Keratinocyte (primary cell): ENCODE measurements around the gene SMIM17. TPM values are rescaled to one million over a fixed set of nuclear protein-coding genes. Genes with fewer than 3 reads are reported as not detected.

Experiments
- DNase-seq: peaks from one replicate; pipeline ENCODE4 v3.0.0-alpha.2; 2011; ENCODE audit warnings: low read depth, missing footprints, low spot score
- FAIRE-seq: peaks from 2 replicates; lab custom pipeline; 2011; peaks lifted over from hg19 to GRCh38; lab: Jason Lieb, UNC
- H2AFZ ChIP-seq: 2 replicates; pipeline ENCODE4 v1.6.0; 2012; ENCODE audit warnings: low read length, control low read depth, inconsistent platforms; ENCODE audit not compliant: control insufficient read depth
- H3K27ac ChIP-seq: 2 replicates; pipeline ENCODE4 v1.5.1; 2011; ENCODE audit warnings: low read length; ENCODE audit not compliant: control insufficient read depth, insufficient read depth
- H3K27me3 ChIP-seq: 3 replicates; pipeline ENCODE4 v1.6.0; 2011; ENCODE audit warnings: low read length; ENCODE audit not compliant: control insufficient read depth, insufficient read depth; ENCODE audit errors: extremely low read depth
- H3K36me3 ChIP-seq, 2 experiments: 2 replicates in 1 of 2; 3 replicates in 1 of 2; pipeline ENCODE4 v1.5.1; 2011; ENCODE audit warnings: low read length in 2 of 2, mild to moderate bottlenecking in 1 of 2; ENCODE audit not compliant: control insufficient read depth in 2 of 2, insufficient read depth in 2 of 2; ENCODE audit errors: extremely low read depth in 1 of 2
- H3K4me1 ChIP-seq: 3 replicates; pipeline ENCODE4 v1.5.1; 2011; ENCODE audit warnings: low read length; ENCODE audit not compliant: control insufficient read depth, insufficient read depth; ENCODE audit errors: extremely low read depth
- H3K4me2 ChIP-seq: 3 replicates; pipeline ENCODE4 v1.6.0; 2011; ENCODE audit warnings: low read depth, low read length; ENCODE audit not compliant: control insufficient read depth, insufficient read depth; ENCODE audit errors: extremely low read depth
- H3K4me3 ChIP-seq, 3 experiments: fragments of 200-600 bp in 1 of 3; sonication (generic) in 1 of 3; 2 replicates in 2 of 3; 3 replicates in 1 of 3; pipeline ENCODE4 v1.5.1; 2011 to 2016; ENCODE audit warnings: low read length in 3 of 3, mild to moderate bottlenecking in 3 of 3, control low read depth in 2 of 3, inconsistent platforms in 1 of 3, low read depth in 1 of 3, mixed read lengths in 1 of 3, mixed run types in 1 of 3, moderate library complexity in 1 of 3; ENCODE audit not compliant: control insufficient read depth in 2 of 3, insufficient read depth in 2 of 3; ENCODE audit errors: extremely low read depth in 1 of 3
- H3K79me2 ChIP-seq: 2 replicates; pipeline ENCODE4 v1.6.0; 2012; ENCODE audit warnings: low read length; ENCODE audit not compliant: control insufficient read depth, insufficient read depth
- H3K9ac ChIP-seq: 3 replicates; pipeline ENCODE4 v1.6.0; 2011; ENCODE audit warnings: low read length; ENCODE audit not compliant: control insufficient read depth, insufficient read depth; ENCODE audit errors: extremely low read depth
- H3K9me1 ChIP-seq: 3 replicates; pipeline ENCODE4 v1.6.0; 2011; ENCODE audit warnings: low read length; ENCODE audit not compliant: control insufficient read depth, insufficient read depth; ENCODE audit errors: extremely low read depth
- H3K9me3 ChIP-seq: 2 replicates; pipeline ENCODE4 v1.5.1; 2012; ENCODE audit warnings: low read depth, low read length; ENCODE audit not compliant: control insufficient read depth
- H4K20me1 ChIP-seq: 3 replicates; pipeline ENCODE4 v1.6.0; 2011; ENCODE audit warnings: low read length; ENCODE audit not compliant: control insufficient read depth, insufficient read depth; ENCODE audit errors: extremely low read depth
- EZH2 ChIP-seq: IDR thresholded peaks from one replicate; pipeline ENCODE4 v1.6.1; 2012; ENCODE audit warnings: inconsistent platforms, mild to moderate bottlenecking, low read length, moderate library complexity
- dilution Hi-C: fragments of 300-500 bp; cut with MboI; formaldehyde crosslinking; loops from one replicate; pipeline ENCODE4 v1.7.0; 2020; ENCODE audit warnings: low sequenced_read_pairs; ENCODE audit not compliant: extremely low pct_ligation_motif_present
- polyA plus RNA-seq, 5 experiments: library from polyadenylated mRNA; depleted of rRNA in 3 of 5; stranded (reverse) in 3 of 5; stranded (forward) in 1 of 5; unstranded in 1 of 5; fragments of >200 nt; gene quantifications; 1 replicate in 1 of 5; 2 replicates in 3 of 5; 3 replicates in 1 of 5; pipeline versions ENCODE4 v1.2.1 to v1.2.3, GENCODE V29; 2011 to 2012; ENCODE audit warnings: missing spikeins in 2 of 5, low read depth in 1 of 5, low replicate concordance in 1 of 5
- TF ChIP-seq, protein P1 (sequence below), 3 experiments: IDR thresholded peaks in 1 of 3; conservative IDR thresholded peaks in 1 of 3; optimal IDR thresholded peaks in 1 of 3; 2 replicates in 2 of 3; 3 replicates in 1 of 3; pipeline versions ENCODE3 to v1.5.1; 2011; ENCODE audit warnings: low read length in 3 of 3, mild to moderate bottlenecking in 3 of 3, moderate library complexity in 2 of 3, control low read depth in 1 of 3, inconsistent platforms in 1 of 3; ENCODE audit not compliant: insufficient read depth in 2 of 3; ENCODE audit errors: extremely low read depth in 1 of 3

Gene SMIM17
- polyA plus RNA-seq, 1 donor (not counting 4 experiments of a cell fraction or from before 2014, with no cell fraction given), result 0.13 TPM

DNA sequence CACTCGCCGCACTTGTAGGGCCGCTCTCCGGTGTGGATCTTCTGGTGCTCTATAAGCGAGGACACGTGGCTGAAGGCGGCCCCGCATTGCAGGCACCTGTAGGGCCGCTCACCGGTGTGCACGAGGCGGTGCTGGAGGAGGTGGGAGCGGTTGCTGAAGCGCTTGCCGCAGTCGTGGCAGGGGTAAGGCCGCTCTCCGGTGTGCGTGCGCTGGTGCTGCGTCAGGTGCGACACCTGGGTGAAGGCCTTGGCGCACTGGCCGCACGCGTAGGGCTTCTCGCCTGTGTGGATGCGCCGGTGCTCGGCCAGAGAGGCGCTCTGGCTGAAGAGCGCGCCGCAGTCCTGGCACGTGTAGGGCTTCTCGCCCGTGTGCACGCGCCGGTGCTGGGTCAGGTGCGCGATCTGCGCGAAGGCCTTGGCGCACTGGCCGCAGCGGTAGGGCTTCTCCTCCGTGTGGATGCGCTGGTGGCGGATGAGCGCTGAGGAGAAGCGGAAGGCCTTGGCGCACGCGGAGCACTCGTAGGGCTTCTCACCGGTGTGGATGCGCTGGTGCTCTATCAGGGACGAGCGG, 21.1 kb downstream of the SMIM17 start:
- no peaks in the 10 kb centered on the region for H3K79me2 ChIP-seq
- H3K4me1 ChIP-seq, result no peaks in the 10 kb centered on the region
- FAIRE-seq (no peak), DNase-seq (no peak)
- no peak overlapping the region for H3K4me2 ChIP-seq
- dilution Hi-C loops, result no loop called here
- H2AFZ ChIP-seq, result no peak overlapping the region
- no peak overlapping the region for H3K4me3 ChIP-seq
- H3K9ac ChIP-seq, result no peak overlapping the region
- peaks cover 18% of the 10 kb centered on the region for H3K9me3 ChIP-seq
- no peak for TF ChIP-seq EZH2
- TF ChIP-seq, protein P1, sequence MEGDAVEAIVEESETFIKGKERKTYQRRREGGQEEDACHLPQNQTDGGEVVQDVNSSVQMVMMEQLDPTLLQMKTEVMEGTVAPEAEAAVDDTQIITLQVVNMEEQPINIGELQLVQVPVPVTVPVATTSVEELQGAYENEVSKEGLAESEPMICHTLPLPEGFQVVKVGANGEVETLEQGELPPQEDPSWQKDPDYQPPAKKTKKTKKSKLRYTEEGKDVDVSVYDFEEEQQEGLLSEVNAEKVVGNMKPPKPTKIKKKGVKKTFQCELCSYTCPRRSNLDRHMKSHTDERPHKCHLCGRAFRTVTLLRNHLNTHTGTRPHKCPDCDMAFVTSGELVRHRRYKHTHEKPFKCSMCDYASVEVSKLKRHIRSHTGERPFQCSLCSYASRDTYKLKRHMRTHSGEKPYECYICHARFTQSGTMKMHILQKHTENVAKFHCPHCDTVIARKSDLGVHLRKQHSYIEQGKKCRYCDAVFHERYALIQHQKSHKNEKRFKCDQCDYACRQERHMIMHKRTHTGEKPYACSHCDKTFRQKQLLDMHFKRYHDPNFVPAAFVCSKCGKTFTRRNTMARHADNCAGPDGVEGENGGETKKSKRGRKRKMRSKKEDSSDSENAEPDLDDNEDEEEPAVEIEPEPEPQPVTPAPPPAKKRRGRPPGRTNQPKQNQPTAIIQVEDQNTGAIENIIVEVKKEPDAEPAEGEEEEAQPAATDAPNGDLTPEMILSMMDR (optimal IDR thresholded peaks at IDR 0.05 in 1 of 3, IDR thresholded peaks at IDR 0.05 in 1 of 3, conservative IDR thresholded peaks at IDR 0.05 in 1 of 3; ENCODE audit: extremely low read depth in 1 of 3, insufficient read depth in 2 of 3, low read length in 3 of 3), result no peak
- no peaks in the 10 kb centered on the region for H4K20me1 ChIP-seq
- H3K9me1 ChIP-seq, result no peaks in the 10 kb centered on the region
- H3K36me3 ChIP-seq, result no peaks in the 10 kb centered on the region
- no peaks in the 10 kb centered on the region for H3K27me3 ChIP-seq
- H3K27ac ChIP-seq, result no peak overlapping the region

- FAIRE-seq (no peak), DNase-seq (no peak)
- Histone ChIP-seq H3K79me2 (no peaks in the 10 kb centered on the region), H3K27ac (no peak overlapping the region), H3K36me3 (no peaks in the 10 kb centered on the region), H3K27me3 (no peaks in the 10 kb centered on the region), H3K4me3 (no peak overlapping the region), H4K20me1 (no peaks in the 10 kb centered on the region), H3K9ac (no peak overlapping the region), H2AFZ (no peak overlapping the region), H3K4me1 (no peaks in the 10 kb centered on the region), H3K4me2 (no peak overlapping the region), H3K9me1 (no peaks in the 10 kb centered on the region), H3K9me3 (peaks cover 19% of the 10 kb centered on the region)
- TF ChIP-seq, protein P1 (optimal IDR thresholded peaks at IDR 0.05 in 1 of 3, IDR thresholded peaks at IDR 0.05 in 1 of 3, conservative IDR thresholded peaks at IDR 0.05 in 1 of 3; ENCODE audit: extremely low read depth in 1 of 3, insufficient read depth in 2 of 3, low read length in 3 of 3), result no peak
- TF ChIP-seq EZH2, result no peak
- dilution Hi-C loops, result no loop called here
Observed at GRCh38 chr19:56664511-56664910, 21.6 kb downstream of the SMIM17 start.
